Measurements from ENCODE around the gene TADA3. TPM values are rescaled to one million over a fixed set of nuclear protein-coding genes. Genes with fewer than 3 reads are reported as not detected.

Gene TADA3
- total and polyA plus RNA-seq, 2 of the 4 experiments (the other 2 are of a cell fraction) = 68.0 to 83.0 TPM

- no peak overlapping the region for H4K8ac ChIP-seq (ENCODE audit: low read depth in 2 of 2, low read length in 2 of 2)
- peak overlapping the region; percentile 54; the same call in 1 of the 2 replicates for H3K4ac ChIP-seq (ENCODE audit: low read depth, low read length)
- no peak overlapping the region for H2BK5ac ChIP-seq (ENCODE audit: low read depth, low read length, poor library complexity, severe bottlenecking)
- WGBS, 2 experiments (ENCODE audit: extremely low coverage in 2 of 2, insufficient read length in 1 of 2) = no CpG with 5 or more reads among the region's 7 CpGs
- no peak overlapping the region for H2BK20ac ChIP-seq (ENCODE audit: low read depth, low read length)
- no peak; the same call in 1 of the 2 replicates for ATAC-seq (ENCODE audit: low read depth)
- peaks cover 24% of the 10 kb centered on the region for H4K20me1 ChIP-seq (ENCODE audit: insufficient read depth, low read length)
- no peak overlapping the region for H3K14ac ChIP-seq (replicated peaks; ENCODE audit: low read depth, low read length)
- ChIA-PET CTCF (interaction anchor here (0.5 to 0.9 kb wide), 4 partner anchors 9 to 205 kb away, joined by 3 to 7 read pairs (median 4); no protein-coding TSS in a partner anchor), POLR2A (ENCODE audit: unreplicated experiment) (no interaction called here)
- DNase-seq = peak; percentile 43
- intact Hi-C loops (cut with micrococcal nuclease) (no loop called here), in situ Hi-C loops (cut with MboI; ENCODE audit: low sequenced_read_pairs) (no loop called here), dilution Hi-C loops (cut with HindIII; ENCODE audit: low sequenced_read_pairs, unreplicated experiment) (no loop called here)
- H2BK120ac ChIP-seq (ENCODE audit: low read depth, low read length) = no peak overlapping the region
- no peaks in the 10 kb centered on the region for H3K27me3 ChIP-seq (ENCODE audit: control insufficient read depth, insufficient read depth, low read length)
- peaks cover 4 to 23% of the 10 kb centered on the region in 2 experiments; a peak in 3 of 4 replicates for H3K79me1 ChIP-seq (ENCODE audit: low read depth in 1 of 2, low read length in 2 of 2)
- no peak overlapping the region for H3K56ac ChIP-seq (ENCODE audit: extremely low read depth, insufficient read depth, low read length)
- BruUV-seq (replicated peaks) = no TSS peak
- peaks cover 42% of the 10 kb centered on the region for H3K36me3 ChIP-seq (ENCODE audit: control insufficient read depth, insufficient read depth, low read length)
- H2BK15ac ChIP-seq (ENCODE audit: low read depth, low read length) = no peak overlapping the region
- H3K4me1 ChIP-seq (ENCODE audit: control insufficient read depth, insufficient read depth, low read length) = peaks cover 14% of the 10 kb centered on the region
- peak overlapping the region; percentile 35 for H2AK5ac ChIP-seq (ENCODE audit: low read depth, low read length)
- no peaks in the 10 kb centered on the region for H3K9me3 ChIP-seq (ENCODE audit: control insufficient read depth, insufficient read depth, low read length)
- H3K9me1 ChIP-seq (ENCODE audit: insufficient read depth, low read length) = peaks cover 9% of the 10 kb centered on the region
- no peak overlapping the region for H3K27ac ChIP-seq (ENCODE audit: insufficient read depth, low read length)
- H3K4me3 ChIP-seq (ENCODE audit: insufficient read depth, low read depth, low read length) = no peak overlapping the region
- TF ChIP-seq RAD21 (IDR thresholded peaks at IDR 0.05; ENCODE audit: low read length) (no peak), CTCF (conservative IDR thresholded peaks at IDR 0.05; ENCODE audit: low read depth, low read length) (0 out of 2 replicates have a peak, but pooled peaks have one; percentile 23), BHLHE40 (IDR thresholded peaks at IDR 0.05; ENCODE audit: low read depth, low read length) (no peak)
- no peak overlapping the region for H3K9ac ChIP-seq (ENCODE audit: low read depth, low read length)
- H2AFZ ChIP-seq (replicated peaks; ENCODE audit: low read length, poor library complexity) = peak overlapping the region; percentile 13
- H3K18ac ChIP-seq (ENCODE audit: low read depth, low read length) = no peak overlapping the region
- no peak overlapping the region for H4K5ac ChIP-seq (ENCODE audit: low read depth, low read length)
- H2AK9ac ChIP-seq (replicated peaks; ENCODE audit: low read depth, low read length, poor library complexity) = peak overlapping the region; percentile 62
- H3K4me2 ChIP-seq (ENCODE audit: low read depth, low read length) = no peak overlapping the region
- H4K91ac ChIP-seq (ENCODE audit: insufficient read depth, low read depth, low read length) = no peak overlapping the region
- no peak overlapping the region for H3K23ac ChIP-seq (ENCODE audit: low read depth, low read length)
These were observed 16.2 kb upstream of the TADA3 start for GRCh38 chr3:9808345-9809037.

Measured in IMR-90 (cell line).